ENCODE measurements around the gene HS6ST1.

DNA sequence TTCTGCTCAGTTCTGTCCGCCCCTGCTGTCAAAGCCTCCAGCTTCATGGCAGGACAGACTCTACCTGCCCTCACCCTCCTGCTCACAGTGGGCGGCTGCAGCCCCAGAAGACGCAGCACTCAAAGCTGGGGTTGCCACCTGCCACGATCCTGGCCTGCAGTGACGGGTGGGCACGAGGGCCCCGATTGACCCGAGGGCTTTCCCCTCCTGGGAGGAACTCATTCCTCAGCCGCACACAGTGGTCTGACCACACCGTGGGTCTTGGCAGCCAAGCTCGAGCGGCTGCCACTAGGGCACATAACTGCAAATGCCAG, 47.1 kb downstream of the HS6ST1 start:
- no peak for TF ChIP-seq MAFK (IDR thresholded peaks at IDR 0.05; ENCODE audit: low read depth, low read length)
- TF ChIP-seq POLR2A (IDR thresholded peaks at IDR 0.05; ENCODE audit: low read depth, low read length), result no peak
- TF ChIP-seq RCOR1 (IDR thresholded peaks at IDR 0.05; ENCODE audit: insufficient replicate concordance, low read length), result no peak
- TF ChIP-seq, protein P1, sequence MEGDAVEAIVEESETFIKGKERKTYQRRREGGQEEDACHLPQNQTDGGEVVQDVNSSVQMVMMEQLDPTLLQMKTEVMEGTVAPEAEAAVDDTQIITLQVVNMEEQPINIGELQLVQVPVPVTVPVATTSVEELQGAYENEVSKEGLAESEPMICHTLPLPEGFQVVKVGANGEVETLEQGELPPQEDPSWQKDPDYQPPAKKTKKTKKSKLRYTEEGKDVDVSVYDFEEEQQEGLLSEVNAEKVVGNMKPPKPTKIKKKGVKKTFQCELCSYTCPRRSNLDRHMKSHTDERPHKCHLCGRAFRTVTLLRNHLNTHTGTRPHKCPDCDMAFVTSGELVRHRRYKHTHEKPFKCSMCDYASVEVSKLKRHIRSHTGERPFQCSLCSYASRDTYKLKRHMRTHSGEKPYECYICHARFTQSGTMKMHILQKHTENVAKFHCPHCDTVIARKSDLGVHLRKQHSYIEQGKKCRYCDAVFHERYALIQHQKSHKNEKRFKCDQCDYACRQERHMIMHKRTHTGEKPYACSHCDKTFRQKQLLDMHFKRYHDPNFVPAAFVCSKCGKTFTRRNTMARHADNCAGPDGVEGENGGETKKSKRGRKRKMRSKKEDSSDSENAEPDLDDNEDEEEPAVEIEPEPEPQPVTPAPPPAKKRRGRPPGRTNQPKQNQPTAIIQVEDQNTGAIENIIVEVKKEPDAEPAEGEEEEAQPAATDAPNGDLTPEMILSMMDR (conservative IDR thresholded peaks at IDR 0.05; ENCODE audit: low read depth, low read length), result no peak
- TF ChIP-seq RFX5 (IDR thresholded peaks at IDR 0.05; ENCODE audit: low read depth, low read length), result no peak
- TF ChIP-seq, protein P2, sequence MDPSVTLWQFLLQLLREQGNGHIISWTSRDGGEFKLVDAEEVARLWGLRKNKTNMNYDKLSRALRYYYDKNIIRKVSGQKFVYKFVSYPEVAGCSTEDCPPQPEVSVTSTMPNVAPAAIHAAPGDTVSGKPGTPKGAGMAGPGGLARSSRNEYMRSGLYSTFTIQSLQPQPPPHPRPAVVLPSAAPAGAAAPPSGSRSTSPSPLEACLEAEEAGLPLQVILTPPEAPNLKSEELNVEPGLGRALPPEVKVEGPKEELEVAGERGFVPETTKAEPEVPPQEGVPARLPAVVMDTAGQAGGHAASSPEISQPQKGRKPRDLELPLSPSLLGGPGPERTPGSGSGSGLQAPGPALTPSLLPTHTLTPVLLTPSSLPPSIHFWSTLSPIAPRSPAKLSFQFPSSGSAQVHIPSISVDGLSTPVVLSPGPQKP (IDR thresholded peaks at IDR 0.05; ENCODE audit: borderline replicate concordance, low read depth, low read length), result no peak
- TF ChIP-seq CEBPB (IDR thresholded peaks at IDR 0.05; ENCODE audit: low read depth, low read length), result no peak
- no peak for TF ChIP-seq CHD1 (IDR thresholded peaks at IDR 0.05; ENCODE audit: low read depth, low read length)
- no peak for TF ChIP-seq RAD21 (IDR thresholded peaks at IDR 0.05; ENCODE audit: low read length)

All from IMR-90 (cell line).